ENCODE data around the gene SOHLH1.

- no peak for TF ChIP-seq EZH2 (IDR thresholded peaks at IDR 0.05; ENCODE audit: insufficient read depth, poor library complexity, severe bottlenecking)
- no peak for TF ChIP-seq EZH2phosphoT487 (IDR thresholded peaks at IDR 0.05; ENCODE audit: insufficient read depth, low read depth)
Observed at GRCh38 chr9:135719472-135719871, 20.2 kb upstream of the SOHLH1 start.

All from GM23248 (cell line).